Effector CD4-positive, alpha-beta T cell (primary cell): ENCODE data around the gene ADAMTS7.

ENCODE experiments used
- DNase-seq: peaks from one replicate; pipeline ENCODE4 v3.0.0-alpha.2; 2020

Gene ADAMTS7

DNA sequence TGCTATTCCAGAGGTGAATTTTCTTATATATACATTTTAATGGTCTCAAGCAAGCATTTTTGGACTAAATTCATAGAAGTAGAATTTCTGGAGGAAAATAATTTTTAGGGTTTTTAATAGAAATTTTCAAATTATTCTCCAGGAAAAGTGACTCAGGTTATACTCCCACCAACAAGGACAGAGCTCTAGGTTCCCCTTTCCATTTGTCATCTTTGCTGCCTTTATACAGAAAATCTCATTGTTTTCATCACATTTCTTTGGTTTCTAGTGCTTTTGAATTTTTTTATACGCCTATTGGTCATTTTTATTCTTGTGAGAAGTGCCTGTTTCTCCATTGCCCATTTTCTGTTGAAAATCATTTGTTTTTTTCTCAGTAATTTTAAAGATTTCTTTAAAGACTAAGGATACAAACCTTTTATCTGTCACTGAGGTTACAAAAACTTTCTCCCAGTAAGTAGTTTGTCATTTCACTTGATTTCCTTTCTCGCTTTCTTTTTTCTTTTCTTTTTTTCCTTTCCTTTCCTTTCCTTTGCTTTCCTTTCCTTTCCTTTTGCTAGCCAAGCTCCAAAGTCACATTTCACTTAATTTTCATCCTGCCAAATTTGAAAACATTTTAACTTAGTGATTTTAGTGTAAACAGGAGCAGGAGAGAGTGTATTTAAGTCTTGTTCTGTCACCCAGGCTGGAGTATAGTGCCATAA is 93.2 kb downstream of the ADAMTS7 start:
- no peak for DNase-seq

DNA sequence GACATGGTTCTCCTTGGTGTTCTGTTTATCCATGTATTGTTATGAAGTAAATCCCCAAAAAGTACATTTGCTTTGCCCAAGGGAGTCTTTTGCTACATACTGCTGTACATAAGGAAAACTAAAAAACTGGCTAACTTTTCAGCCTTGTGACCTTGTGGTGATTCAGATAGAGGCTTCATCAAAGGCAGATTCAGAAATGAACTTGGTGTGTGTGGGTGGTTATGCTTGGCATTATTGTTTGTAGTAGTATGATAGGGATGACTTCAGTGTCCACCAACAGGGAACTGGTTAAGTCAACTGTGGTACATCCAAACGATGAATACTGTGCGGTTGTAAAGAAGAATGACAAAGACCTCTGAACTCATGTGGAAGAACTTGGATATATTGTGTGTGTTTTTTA is 94.6 kb downstream of the ADAMTS7 start:
- DNase-seq, result no peak

GRCh38 chr15:78715930-78716329 is 95.3 kb downstream of the ADAMTS7 start:
- DNase-seq, result no peak

- no peak for DNase-seq
These were observed 95.8 kb downstream of the ADAMTS7 start for GRCh38 chr15:78715434-78715833.

DNA sequence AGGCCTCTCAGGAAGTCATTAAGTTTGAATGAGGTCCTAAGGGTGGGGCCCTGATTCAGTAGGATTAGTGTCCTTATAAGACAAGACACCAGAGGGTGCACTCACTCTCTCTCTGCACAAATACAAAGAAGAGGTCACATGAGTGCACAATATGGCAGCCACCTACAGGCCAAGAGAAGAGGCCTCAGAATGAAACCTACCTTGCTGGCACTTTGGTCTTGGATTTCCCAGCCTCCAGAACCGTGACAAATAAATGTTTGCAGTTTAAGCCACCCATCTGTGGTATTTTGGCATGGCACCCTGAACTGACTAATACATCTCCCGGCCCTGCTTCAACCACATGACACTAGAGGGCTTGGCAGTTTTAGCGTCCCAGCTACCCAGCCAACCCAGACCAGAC is 96.4 kb downstream of the ADAMTS7 start:
- no peak for DNase-seq

- no peak for DNase-seq
These were observed 98.3 kb downstream of the ADAMTS7 start for GRCh38 chr15:78712797-78713515.

DNA sequence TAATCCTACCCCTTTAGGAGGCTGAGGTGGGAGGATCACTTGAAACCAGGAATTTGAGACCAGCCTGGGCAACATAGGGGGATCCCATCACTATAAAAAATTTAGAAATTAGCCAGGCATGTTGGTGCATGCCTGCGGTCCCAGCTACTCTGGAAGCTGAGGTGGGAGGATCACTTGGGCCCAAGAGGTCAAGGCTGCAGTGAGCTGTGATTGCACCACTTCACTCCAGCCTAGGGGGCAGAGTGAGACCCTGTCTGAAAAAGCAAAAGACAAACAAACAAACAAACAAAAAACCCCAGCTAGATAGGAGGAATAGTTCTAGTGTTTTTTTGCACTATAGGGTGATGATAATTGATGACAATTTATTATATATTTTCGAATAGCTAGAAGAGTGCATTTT is 99.6 kb downstream of the ADAMTS7 start:
- no peak for DNase-seq

DNA sequence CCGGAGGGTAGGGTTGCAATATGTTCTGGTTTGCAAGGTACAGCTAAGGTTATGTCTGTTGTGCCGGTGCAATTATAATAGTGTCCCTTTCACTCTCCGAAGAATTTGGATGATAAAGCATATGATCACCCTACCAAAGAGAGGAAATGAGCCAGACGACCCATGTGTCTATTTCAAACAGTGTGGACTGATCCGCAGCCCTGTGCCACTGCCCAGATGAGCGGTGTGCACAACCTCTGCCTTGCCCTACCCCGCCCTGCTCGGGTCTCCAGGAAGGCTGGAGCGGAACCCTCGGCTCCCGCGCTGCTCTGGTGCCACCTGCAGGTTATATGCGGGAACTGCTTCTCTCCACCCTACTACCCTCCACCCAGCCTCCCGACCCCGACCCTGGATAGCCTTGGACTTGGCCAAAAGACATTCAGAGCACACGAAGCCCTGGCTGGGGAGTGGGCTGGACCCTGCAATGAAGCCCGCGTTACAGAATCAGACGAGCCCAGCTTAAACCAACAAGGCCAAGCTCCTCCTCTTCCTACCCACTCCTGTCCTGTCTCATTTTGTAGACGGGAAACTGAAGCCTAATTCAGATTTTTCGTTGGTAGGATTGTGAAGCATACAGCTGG is 101.9 kb downstream of the ADAMTS7 start:
- DNase-seq, result peak; percentile 48
